Measurements from ENCODE around the gene ZMYND10. TPM values are rescaled to one million over a fixed set of nuclear protein-coding genes. Genes with fewer than 3 reads are reported as not detected.
A peak's percentile ranks its signal among the peaks of the same experiment; 100 is the strongest.

Gene ZMYND10
- total and polyA plus RNA-seq, 10 donors, result 0.56 to 2.2 (median 1.2) TPM; not detected in 1

DNA sequence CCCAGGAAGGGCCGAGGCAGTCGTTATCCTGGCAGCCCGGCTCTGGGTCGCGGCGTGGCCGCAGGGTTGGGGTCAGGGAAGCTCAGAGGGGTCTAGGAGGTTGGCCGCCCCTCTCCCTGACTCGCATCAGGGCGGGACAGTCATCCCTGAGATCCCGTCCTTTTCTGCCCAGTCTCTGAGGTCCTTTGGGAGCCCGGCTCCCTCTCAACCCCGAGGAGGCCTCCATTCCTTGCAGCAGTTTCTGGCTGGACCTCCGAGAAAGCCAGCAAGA, 23.5 kb downstream of the ZMYND10 start:
- peaks cover 2 to 64% (median 37%) of the 10 kb centered on the region in 6 donors for H3K36me3 ChIP-seq
- intact Hi-C loops (cut with DNase I; ENCODE audit: low total_unique reads), result loop anchor here (10.0 kb wide), 1 partner anchor 87 kb away; the partner anchor contains the start of gene GNAI2
- H3K9me3 ChIP-seq, result no peaks in the 10 kb centered on the region
- DNase-seq, result no peak
- peak overlapping the region; percentile 86 to 96 (median 93) for H3K27ac ChIP-seq
- TF ChIP-seq POLR2A (IDR thresholded peaks at IDR 0.05) (no peak), POLR2AphosphoS5 (IDR thresholded peaks at IDR 0.05) (no peak), CTCF (IDR thresholded peaks at IDR 0.05 in 8 of 11, conservative IDR thresholded peaks at IDR 0.05 in 3 of 11) (no peak)
- 18 to 35% (median 32%) methylated on average over 7 to 14 of the region's 14 CpGs for WGBS, 5 donors
- peaks cover 28 to 93% (median 89%) of the 10 kb centered on the region in 6 donors for H3K4me1 ChIP-seq
- no peaks in the 10 kb centered on the region for H3K27me3 ChIP-seq (replicated peaks in 1 of 7)
- peak overlapping the region; percentile 72 to 97 (median 90) for H3K4me3 ChIP-seq

DNA sequence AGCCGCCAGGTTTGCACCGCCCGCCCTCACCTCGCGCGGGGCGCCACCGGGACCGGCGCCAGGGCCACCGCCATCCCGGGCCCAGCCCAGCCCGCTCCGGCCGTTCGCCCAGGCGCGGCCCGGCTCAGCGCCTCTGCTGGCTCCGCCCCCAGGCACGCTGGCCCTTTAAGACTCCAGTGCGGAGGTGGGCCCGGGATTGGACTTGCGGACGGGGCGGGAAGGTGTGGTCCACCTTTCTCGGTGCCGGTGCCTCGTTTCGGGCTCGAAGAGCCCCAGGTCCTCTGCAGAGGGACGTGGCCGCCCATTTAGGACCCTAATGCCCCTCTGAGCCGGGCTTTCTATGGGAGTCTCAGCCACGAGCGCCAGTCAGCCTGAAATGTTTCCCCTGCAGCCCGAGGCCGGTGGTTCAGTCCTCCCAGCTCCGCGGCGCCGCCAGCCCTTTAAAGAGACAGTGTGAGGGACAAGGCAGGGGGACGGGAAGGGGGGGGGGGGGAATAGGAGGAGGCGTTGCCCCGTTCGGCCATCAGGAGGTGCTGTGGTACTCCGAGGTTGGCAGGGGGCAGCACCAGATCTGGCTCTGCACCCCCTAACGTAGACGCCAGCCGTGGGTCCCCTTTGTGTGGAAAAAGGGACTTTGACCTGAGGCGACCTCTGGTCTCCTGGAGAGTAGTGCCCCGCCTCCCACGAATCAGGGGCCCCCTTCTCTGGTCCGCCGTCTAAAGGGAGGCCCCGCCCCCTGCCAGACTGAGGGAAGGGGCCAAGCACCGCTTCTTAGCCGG, 24.0 kb downstream of the ZMYND10 start:
- peak overlapping the region; percentile 72 to 97 (median 90) for H3K4me3 ChIP-seq
- no peaks in the 10 kb centered on the region for H3K9me3 ChIP-seq
- DNase-seq, result peak; percentile 96
- WGBS, 5 donors, result 0 to 2% (median 1%) methylated on average over 23 to 59 of the region's 59 CpGs
- TF ChIP-seq CTCF (IDR thresholded peaks at IDR 0.05 in 8 of 11, conservative IDR thresholded peaks at IDR 0.05 in 3 of 11), result peak; percentile 27 to 85 (median 62)
- TF ChIP-seq POLR2AphosphoS5 (IDR thresholded peaks at IDR 0.05), result peak; percentile 54 to 75 (median 68)
- TF ChIP-seq POLR2A (IDR thresholded peaks at IDR 0.05), result peak in 1 of 3 donors; percentile 5
- intact Hi-C loops (cut with DNase I; ENCODE audit: low total_unique reads), result loop anchor here (10.0 kb wide), 1 partner anchor 87 kb away; the partner anchor contains the start of gene GNAI2
- no peaks in the 10 kb centered on the region for H3K27me3 ChIP-seq (replicated peaks in 1 of 7)
- H3K4me1 ChIP-seq, result peaks cover 30 to 93% (median 89%) of the 10 kb centered on the region in 6 donors
- peaks cover 2 to 66% (median 37%) of the 10 kb centered on the region in 6 donors for H3K36me3 ChIP-seq
- peak overlapping the region; percentile 86 to 96 (median 93) for H3K27ac ChIP-seq

DNA sequence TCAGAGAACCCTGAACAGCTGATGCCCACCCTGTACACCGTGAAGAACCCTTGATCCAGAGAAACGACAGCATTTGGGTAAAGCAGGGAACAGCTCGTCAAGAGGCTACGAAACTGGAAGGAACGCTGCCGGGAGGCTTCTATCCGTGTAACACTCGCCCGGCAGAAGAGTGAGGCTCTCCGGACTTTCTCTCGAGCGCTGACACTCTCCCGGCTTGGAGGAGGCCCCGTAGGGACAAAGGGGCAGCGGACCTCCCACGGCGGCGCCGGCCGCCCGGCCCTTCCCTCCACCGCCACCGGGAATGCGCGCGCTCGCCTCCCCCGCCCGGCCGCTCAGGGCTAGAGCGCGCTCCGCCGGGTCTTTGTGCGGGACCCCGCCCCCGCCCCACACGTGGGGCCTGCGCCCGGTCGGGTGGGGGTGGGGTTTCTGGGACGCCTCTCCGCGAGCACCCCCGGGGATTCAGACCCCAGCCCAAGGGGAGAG, 24.6 kb downstream of the ZMYND10 start:
- Histone ChIP-seq H3K9me3 (no peaks in the 10 kb centered on the region), H3K4me3 (peak overlapping the region; percentile 72 to 97 (median 90)), H3K4me1 (peaks cover 32 to 93% (median 89%) of the 10 kb centered on the region in 6 donors), H3K36me3 (peaks cover 2 to 66% (median 31%) of the 10 kb centered on the region in 6 donors), H3K27ac (peak overlapping the region; percentile 86 to 96 (median 93)), H3K27me3 (replicated peaks in 1 of 7) (no peaks in the 10 kb centered on the region)
- intact Hi-C loops (cut with DNase I; ENCODE audit: low total_unique reads), result loop anchor here (10.0 kb wide), 1 partner anchor 86 kb away; the partner anchor contains the start of gene GNAI2
- TF ChIP-seq POLR2A (IDR thresholded peaks at IDR 0.05) (no peak), POLR2AphosphoS5 (IDR thresholded peaks at IDR 0.05) (peak in 1 of 3 donors; percentile 40), CTCF (IDR thresholded peaks at IDR 0.05 in 8 of 11, conservative IDR thresholded peaks at IDR 0.05 in 3 of 11) (no peak)
- DNase-seq, result peak; percentile 93
- WGBS, 5 donors, result 0 to 6% (median 1%) methylated on average over 7 to 45 of the region's 45 CpGs
